ENCODE measurements around the gene ZFYVE28. TPM values are rescaled to one million over a fixed set of nuclear protein-coding genes. Genes with fewer than 3 reads are reported as not detected.

ZFYVE28 gene
- total RNA-seq, 1 donor from 2014 or later: 0.39 TPM

- H2AFZ ChIP-seq (replicated peaks): no peak overlapping the region
- no peak overlapping the region for H3K4me3 ChIP-seq
- H3F3A ChIP-seq (ENCODE audit: low read depth): no peaks in the 10 kb centered on the region
- Mint-ChIP-seq H3K9me3 (peaks cover 20% of the 10 kb centered on the region), H3K27ac (no peak overlapping the region), H3K27me3 (ENCODE audit: insufficient read depth, low read depth) (peaks cover 5% of the 10 kb centered on the region), H3K4me1 (peaks cover under 1% of the 10 kb centered on the region), H3K4me3 (no peak overlapping the region), H3K36me3 (no peaks in the 10 kb centered on the region)
- no peak for DNase-seq (ENCODE audit: low spot score)
- no peaks in the 10 kb centered on the region for H3K27me3 ChIP-seq
- no peaks in the 10 kb centered on the region for H3K4me1 ChIP-seq
- no peaks in the 10 kb centered on the region for H3K36me3 ChIP-seq
- no peaks in the 10 kb centered on the region for H3K79me2 ChIP-seq (ENCODE audit: low read depth)
- H3K9me3 ChIP-seq (ENCODE audit: low read depth): no peaks in the 10 kb centered on the region
- no peak overlapping the region for H3K9ac ChIP-seq
- no peak for TF ChIP-seq EZH2phosphoT487 (IDR thresholded peaks at IDR 0.05)
- TF ChIP-seq CTCF (IDR thresholded peaks at IDR 0.05): no peak
- no peak for TF ChIP-seq EZH2 (IDR thresholded peaks at IDR 0.05)
- H3K4me2 ChIP-seq: no peak overlapping the region
- H3K27ac ChIP-seq: no peak overlapping the region
- H4K20me1 ChIP-seq (ENCODE audit: low read depth): no peaks in the 10 kb centered on the region
These were observed 46.5 kb downstream of the ZFYVE28 start for GRCh38 chr4:2371765-2372487.

GRCh38 chr4:2370597-2371320 is 47.7 kb downstream of the ZFYVE28 start:
- peaks cover 20% of the 10 kb centered on the region for H3K9me3 Mint-ChIP-seq
- peaks cover 4% of the 10 kb centered on the region for H3K4me1 Mint-ChIP-seq
- H3K27ac ChIP-seq: no peak overlapping the region
- no peak overlapping the region for H3K4me2 ChIP-seq
- no peaks in the 10 kb centered on the region for H3K36me3 ChIP-seq
- no peak for DNase-seq (ENCODE audit: low spot score)
- no peaks in the 10 kb centered on the region for H3K4me1 ChIP-seq
- H3K27me3 Mint-ChIP-seq (ENCODE audit: insufficient read depth, low read depth): peaks cover 5% of the 10 kb centered on the region
- no peaks in the 10 kb centered on the region for H4K20me1 ChIP-seq (ENCODE audit: low read depth)
- H3K79me2 ChIP-seq (ENCODE audit: low read depth): no peaks in the 10 kb centered on the region
- H3K4me3 Mint-ChIP-seq: no peak overlapping the region
- no peaks in the 10 kb centered on the region for H3K27me3 ChIP-seq
- no peaks in the 10 kb centered on the region for H3K9me3 ChIP-seq (ENCODE audit: low read depth)
- no peak overlapping the region for H3K9ac ChIP-seq
- H3K36me3 Mint-ChIP-seq: no peaks in the 10 kb centered on the region
- H3K4me3 ChIP-seq: no peak overlapping the region
- no peak overlapping the region for H2AFZ ChIP-seq (replicated peaks)
- H3K27ac Mint-ChIP-seq: no peak overlapping the region
- H3F3A ChIP-seq (ENCODE audit: low read depth): no peaks in the 10 kb centered on the region
- TF ChIP-seq EZH2 (IDR thresholded peaks at IDR 0.05): no peak
- TF ChIP-seq CTCF (IDR thresholded peaks at IDR 0.05): no peak
- no peak for TF ChIP-seq EZH2phosphoT487 (IDR thresholded peaks at IDR 0.05)

GRCh38 chr4:2368746-2369437 is 49.6 kb downstream of the ZFYVE28 start:
- DNase-seq (ENCODE audit: low spot score): no peak
- H3K4me3 Mint-ChIP-seq: no peak overlapping the region

More at GRCh38 chr4:2368746-2369437, 49.6 kb downstream of the ZFYVE28 start:
- Mint-ChIP-seq H3K27ac (no peak overlapping the region), H3K4me1 (peaks cover 4% of the 10 kb centered on the region), H3K36me3 (no peaks in the 10 kb centered on the region), H3K9me3 (peaks cover 12% of the 10 kb centered on the region), H3K27me3 (ENCODE audit: insufficient read depth, low read depth) (peaks cover 3% of the 10 kb centered on the region)
- Histone ChIP-seq H3K27me3 (no peaks in the 10 kb centered on the region), H4K20me1 (ENCODE audit: low read depth) (no peaks in the 10 kb centered on the region), H3K9me3 (ENCODE audit: low read depth) (no peaks in the 10 kb centered on the region), H2AFZ (replicated peaks) (no peak overlapping the region), H3K4me2 (no peak overlapping the region), H3K4me3 (no peak overlapping the region), H3K36me3 (no peaks in the 10 kb centered on the region), H3K79me2 (ENCODE audit: low read depth) (no peaks in the 10 kb centered on the region), H3K4me1 (no peaks in the 10 kb centered on the region), H3K27ac (no peak overlapping the region), H3K9ac (no peak overlapping the region), H3F3A (ENCODE audit: low read depth) (no peaks in the 10 kb centered on the region)
- TF ChIP-seq CTCF (IDR thresholded peaks at IDR 0.05): no peak
- TF ChIP-seq EZH2 (IDR thresholded peaks at IDR 0.05): no peak
- no peak for TF ChIP-seq EZH2phosphoT487 (IDR thresholded peaks at IDR 0.05)
